Measurements from ENCODE around the gene PPP1CB.
"Not testable (repeated sequence)": the region's sequence is repeated elsewhere in the genome, so short reads cannot be mapped to it uniquely, and the experiment has no call there.

PPP1CB gene

DNA sequence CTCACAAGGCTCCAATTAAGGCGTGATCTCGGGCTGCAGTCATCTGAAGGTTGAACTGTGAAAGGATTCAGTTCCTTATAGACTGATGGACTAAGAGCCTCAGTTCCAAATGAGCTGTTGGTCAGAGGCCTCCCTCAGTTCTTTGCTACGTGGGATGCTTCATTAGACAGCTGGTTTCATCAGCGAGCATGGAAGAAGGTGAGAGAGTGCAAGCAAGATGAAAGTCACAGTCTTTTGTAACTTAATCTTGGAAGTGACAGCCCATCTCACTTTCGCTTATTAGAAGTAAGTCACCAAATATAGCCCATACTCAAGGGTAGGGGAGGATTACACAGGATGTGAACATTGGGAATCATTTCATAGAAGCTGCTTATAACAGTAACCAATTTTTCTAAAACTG is 26.8 kb downstream of the PPP1CB start:
- ChIA-PET POLR2A (no interaction called here), CTCF (no interaction called here)
- no peak for DNase-seq (ENCODE audit: extremely low spot score)
- TF ChIP-seq, protein P1, sequence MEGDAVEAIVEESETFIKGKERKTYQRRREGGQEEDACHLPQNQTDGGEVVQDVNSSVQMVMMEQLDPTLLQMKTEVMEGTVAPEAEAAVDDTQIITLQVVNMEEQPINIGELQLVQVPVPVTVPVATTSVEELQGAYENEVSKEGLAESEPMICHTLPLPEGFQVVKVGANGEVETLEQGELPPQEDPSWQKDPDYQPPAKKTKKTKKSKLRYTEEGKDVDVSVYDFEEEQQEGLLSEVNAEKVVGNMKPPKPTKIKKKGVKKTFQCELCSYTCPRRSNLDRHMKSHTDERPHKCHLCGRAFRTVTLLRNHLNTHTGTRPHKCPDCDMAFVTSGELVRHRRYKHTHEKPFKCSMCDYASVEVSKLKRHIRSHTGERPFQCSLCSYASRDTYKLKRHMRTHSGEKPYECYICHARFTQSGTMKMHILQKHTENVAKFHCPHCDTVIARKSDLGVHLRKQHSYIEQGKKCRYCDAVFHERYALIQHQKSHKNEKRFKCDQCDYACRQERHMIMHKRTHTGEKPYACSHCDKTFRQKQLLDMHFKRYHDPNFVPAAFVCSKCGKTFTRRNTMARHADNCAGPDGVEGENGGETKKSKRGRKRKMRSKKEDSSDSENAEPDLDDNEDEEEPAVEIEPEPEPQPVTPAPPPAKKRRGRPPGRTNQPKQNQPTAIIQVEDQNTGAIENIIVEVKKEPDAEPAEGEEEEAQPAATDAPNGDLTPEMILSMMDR (IDR thresholded peaks at IDR 0.05; ENCODE audit: control extremely low read depth, extremely low read depth, low read depth, missing control alignments): no peak

DNA sequence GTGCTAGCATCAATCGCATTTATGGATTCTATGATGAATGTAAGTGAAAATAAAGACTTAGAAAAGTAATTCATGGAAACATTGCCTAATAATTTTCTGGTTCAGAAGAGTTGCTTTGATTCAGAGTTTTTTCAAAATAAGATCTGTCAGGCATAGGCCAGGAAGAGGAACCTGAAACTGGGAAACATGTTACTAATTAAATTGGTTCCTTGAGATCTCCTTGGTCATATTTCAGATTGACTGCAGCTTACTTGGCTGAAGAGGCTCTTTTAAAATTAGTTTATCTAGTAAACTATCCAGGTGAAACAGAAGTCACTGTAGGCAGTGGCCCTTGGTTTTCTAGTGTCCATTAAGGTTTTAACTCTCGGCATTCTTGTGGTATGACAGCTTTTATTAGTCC is 27.4 kb downstream of the PPP1CB start:
- TF ChIP-seq, protein P1 (IDR thresholded peaks at IDR 0.05; ENCODE audit: control extremely low read depth, extremely low read depth, low read depth, missing control alignments): no peak
- CTCF ChIA-PET: interaction anchor here (1.7 kb wide), 1 partner anchor 17 kb away, joined by 3 read pairs; no protein-coding TSS in a partner anchor
- POLR2A ChIA-PET: no interaction called here
- no peak for DNase-seq (ENCODE audit: extremely low spot score)

DNA sequence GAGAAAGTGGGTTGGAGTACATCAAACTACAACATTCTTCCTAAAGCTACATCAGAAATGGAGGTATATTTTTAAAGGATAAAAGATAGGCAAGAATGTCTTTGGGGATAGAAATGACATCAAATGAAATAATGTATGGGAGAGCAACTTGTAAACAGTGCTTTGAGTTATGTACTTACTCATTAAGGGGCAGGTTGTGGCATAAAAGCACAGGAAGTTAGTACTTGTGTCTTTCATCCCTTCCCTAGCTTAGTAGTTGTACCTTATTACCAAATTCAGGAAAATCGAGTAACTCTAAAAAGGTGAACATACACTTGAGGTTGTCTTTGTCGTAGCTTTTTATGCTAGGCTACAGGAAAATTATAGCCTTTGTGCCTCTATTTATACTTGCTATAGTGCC is 28.9 kb downstream of the PPP1CB start:
- no peak for DNase-seq (ENCODE audit: extremely low spot score)
- TF ChIP-seq, protein P1 (IDR thresholded peaks at IDR 0.05; ENCODE audit: control extremely low read depth, extremely low read depth, low read depth, missing control alignments): no peak
- POLR2A ChIA-PET: no interaction called here
- CTCF ChIA-PET: interaction anchor here (0.7 to 1.7 kb wide), 3 partner anchors 9 to 20 kb away, joined by 3 to 4 read pairs (median 3); no protein-coding TSS in a partner anchor

DNA sequence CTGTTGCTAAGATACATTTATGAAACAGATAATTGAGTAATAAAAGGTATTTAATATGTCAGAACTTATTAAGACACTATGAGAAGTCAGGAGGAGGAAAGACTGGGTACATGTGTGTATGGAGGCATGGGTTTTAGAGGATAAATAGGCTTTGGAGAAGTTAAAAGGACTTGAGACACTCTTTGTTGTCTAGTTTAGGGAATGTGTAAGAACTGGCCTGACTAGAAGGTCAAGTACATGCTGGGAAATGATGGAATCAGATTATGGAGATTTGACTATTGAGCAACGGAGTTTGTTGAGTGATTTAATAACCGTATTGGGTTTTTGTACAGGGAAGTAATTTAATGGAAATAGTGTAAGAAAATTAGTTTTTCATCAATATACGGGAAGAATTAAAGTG is 30.8 kb downstream of the PPP1CB start:
- no peak for DNase-seq (ENCODE audit: extremely low spot score)
- ChIA-PET POLR2A (no interaction called here), CTCF (interaction anchor here (1.8 kb wide), 1 partner anchor 188 kb away, joined by 6 read pairs; no protein-coding TSS in a partner anchor)
- TF ChIP-seq, protein P1 (IDR thresholded peaks at IDR 0.05; ENCODE audit: control extremely low read depth, extremely low read depth, low read depth, missing control alignments): no peak

DNA sequence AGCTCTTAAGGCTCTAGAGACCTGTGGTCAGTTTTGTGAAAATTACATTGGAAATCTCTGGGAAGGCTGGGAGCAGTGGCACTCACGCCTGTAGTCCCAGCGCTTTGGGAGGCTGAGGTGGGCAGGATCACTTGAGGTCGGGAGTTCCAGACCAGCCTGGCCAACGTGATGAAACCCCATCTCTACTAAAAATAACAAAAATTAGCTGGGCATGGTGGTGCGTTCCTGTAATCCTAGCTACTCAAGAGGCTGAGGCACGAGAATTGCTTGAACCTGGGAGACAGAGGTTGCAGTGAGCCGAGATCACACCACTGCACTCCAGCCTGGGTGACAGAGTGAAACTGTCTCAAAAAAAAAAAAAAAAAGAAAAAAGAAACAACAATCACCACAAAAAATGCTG is 32.9 kb downstream of the PPP1CB start:
- CTCF ChIA-PET: interaction anchor here (1.1 to 2.4 kb wide), 4 partner anchors 9 to 156 kb away, joined by 3 to 10 read pairs (median 3); no protein-coding TSS in a partner anchor
- POLR2A ChIA-PET; DNase-seq (ENCODE audit: extremely low spot score): not testable (repeated sequence)

DNA sequence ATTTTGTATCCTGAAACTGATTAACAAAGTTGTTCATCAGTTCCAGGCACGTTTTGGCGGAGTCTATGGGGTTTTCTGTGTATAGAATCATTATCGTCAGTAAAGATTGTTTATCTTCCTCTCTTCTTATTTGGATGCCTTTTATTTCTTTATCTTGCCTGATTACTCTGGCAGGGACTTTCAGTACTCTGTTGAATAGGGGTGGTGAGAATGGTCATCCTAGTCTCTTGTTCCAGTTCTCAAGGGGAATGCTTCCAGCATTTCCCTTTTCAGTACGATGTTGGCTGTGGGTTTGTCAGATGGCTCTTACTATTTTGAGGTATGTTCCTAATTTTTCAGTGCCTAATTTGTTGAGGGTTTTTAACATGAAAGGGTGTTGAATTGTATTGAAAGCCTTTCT is 45.0 kb downstream of the PPP1CB start:
- CTCF ChIA-PET: interaction anchor here (1.4 kb wide), 1 partner anchor 17 kb away, joined by 3 read pairs; no protein-coding TSS in a partner anchor
- POLR2A ChIA-PET: no interaction called here
- no peak for DNase-seq (ENCODE audit: extremely low spot score)
- TF ChIP-seq, protein P1 (IDR thresholded peaks at IDR 0.05; ENCODE audit: control extremely low read depth, extremely low read depth, low read depth, missing control alignments): no peak

DNA sequence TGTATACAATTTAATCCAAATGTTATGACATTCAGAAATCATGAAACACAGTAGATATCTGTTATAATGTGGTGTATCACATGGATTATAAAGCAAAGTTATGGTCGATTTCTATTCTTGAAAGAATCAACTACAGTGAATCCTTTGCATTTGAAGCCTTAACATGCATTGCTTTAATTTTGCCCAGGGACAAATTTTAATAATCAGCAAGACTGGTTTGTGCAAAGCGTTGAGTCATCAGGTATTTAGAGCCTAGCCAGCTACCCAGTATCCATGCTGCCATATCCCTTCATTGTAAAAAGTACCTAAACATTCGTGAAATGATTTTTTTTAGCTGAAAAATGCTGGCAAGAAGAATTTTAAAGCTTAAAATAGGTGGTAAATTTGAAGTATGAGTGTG is 50.1 kb downstream of the PPP1CB start:
- ChIA-PET POLR2A (interaction anchor here (0.6 kb wide), 1 partner anchor 18 kb away, joined by 4 read pairs; no protein-coding TSS in a partner anchor), CTCF (interaction anchor here (1.0 to 1.5 kb wide), 2 partner anchors 10 to 12 kb away, joined by 4 read pairs; no protein-coding TSS in a partner anchor)

More for the DNA sequence above, 50.1 kb downstream of the PPP1CB start:
- no peak for DNase-seq (ENCODE audit: extremely low spot score)
- TF ChIP-seq, protein P1 (IDR thresholded peaks at IDR 0.05; ENCODE audit: control extremely low read depth, extremely low read depth, low read depth, missing control alignments): no peak
